GM19239 (cell line): ENCODE measurements around the gene ATOSA.
A peak's percentile ranks its signal among the peaks of the same experiment; 100 is the strongest.

Experiments
- DNase-seq: peaks from one replicate; pipeline ENCODE4 v3.0.0; 2011; ENCODE audit warnings: low spot score; ENCODE audit not compliant: insufficient read length
- FAIRE-seq: peaks from 2 replicates; lab custom pipeline; 2011; peaks lifted over from hg19 to GRCh38; lab: Jason Lieb, UNC

ATOSA gene

DNA sequence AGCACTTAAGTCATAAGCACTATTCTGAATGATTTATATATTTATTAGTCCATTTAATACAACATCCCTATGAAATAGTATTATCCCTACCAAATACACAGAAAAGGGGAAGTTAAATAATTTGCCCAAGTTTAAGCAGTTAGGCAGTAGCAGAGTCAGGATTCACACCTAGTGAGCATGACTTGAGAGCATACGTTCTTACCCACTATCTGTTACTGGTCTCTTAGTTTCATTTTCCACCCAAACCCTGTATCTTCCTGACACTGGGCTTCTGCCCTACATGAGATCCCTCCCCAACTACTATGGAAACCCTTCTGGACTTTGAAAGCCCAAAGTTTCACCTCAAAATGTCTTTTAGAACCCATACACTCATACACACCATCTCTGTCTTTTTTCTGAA, 4.4 kb upstream of the ATOSA start:
- peak; percentile 44 for DNase-seq
- FAIRE-seq = peak; percentile 96

DNA sequence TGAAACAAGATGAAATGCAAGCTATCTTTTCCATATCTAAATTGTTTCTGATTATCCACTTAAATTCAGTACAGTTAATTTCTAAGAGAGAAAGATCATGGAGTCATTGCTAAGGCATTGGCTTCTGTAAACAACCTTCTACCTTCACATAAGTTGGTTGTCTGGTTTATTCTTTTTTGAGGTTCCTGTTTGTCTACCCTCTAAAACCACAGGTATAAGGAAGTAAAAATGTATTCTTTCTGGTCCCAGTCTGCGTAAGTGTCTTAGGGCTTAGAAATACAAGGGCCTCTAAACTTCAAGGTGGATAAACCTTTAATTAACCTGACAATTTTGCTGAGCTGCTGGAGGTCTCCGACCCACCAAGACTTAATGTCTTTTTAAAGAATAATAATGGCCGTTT, 3.6 kb upstream of the ATOSA start:
- peak; percentile 95 for FAIRE-seq
- DNase-seq = no peak

DNA sequence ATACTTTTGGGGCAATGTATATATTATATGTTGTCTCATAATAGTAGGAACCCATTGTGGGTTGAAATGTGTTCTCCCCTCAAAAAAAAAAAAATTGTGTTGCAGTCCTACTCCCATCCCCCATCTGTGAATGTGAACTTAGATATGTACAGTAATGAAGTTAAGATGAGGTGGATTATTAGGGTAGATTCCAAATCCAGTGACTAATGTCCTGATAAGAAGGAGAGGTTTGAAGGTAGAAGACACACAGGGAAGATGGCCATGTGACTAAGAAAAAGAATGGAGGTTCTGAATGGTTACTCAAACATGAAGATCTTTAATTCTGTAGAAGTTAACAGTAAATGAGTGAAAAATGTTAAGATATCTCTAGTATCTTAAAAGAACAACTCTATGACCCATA, 3.0 kb upstream of the ATOSA start:
- FAIRE-seq (no peak), DNase-seq (no peak)

DNA sequence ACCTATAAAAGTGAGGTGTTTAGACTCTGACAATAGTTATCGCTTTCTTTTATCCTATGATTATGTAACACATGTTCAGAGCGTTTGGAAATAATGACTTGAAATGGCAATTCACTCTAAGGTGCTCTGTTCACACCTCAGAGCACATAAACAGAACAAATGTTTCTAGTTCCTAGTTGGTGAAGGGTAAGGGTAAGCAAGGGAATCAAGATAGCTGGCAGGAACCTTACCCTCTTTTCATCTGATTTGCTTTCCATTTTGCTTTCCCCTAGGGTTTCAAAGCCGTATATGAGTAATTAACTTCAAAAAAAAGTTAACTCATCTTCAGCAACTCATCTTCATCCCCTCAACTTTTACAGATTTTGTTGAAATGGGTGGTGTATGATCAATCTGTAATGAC, 2.3 kb upstream of the ATOSA start:
- DNase-seq (no peak), FAIRE-seq (no peak)

DNA sequence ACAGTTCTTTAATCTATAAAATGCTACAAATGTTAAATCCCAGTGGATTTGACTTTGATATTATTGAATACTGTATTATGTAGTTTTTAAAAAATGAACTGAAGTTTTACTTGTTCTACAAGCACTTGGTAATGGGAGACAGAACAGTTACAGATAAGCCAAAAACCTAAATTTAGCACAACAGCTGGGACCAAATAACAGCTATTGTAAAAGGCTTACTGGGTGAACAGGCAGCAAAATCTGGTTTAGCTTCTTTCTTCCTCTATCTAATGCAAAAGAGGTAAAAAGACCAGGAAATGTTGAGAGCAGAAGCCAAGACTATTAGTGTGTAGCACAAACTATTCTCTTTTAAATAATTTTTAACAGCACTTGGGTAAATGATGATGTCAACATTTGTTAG, 1.6 kb upstream of the ATOSA start:
- FAIRE-seq (peak; percentile 93), DNase-seq (no peak)

DNA sequence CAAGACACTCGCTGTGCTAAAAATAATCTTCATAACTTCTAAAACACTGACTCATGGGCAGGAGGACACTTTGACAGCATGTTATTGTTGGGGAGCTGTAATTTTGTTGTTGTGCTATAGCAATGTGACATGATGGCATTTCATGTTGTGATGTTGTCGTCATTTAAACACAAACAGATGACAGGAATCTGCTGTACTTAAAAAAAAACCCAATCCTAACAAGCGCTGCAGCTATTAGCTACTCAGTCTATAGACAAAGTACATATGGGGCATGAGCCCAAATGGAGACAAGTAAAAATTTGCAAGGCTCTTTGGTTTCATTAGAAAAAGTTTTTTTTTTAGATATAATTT, 828 bp upstream of the ATOSA start:
- FAIRE-seq (peak; percentile 76), DNase-seq (no peak)

DNA sequence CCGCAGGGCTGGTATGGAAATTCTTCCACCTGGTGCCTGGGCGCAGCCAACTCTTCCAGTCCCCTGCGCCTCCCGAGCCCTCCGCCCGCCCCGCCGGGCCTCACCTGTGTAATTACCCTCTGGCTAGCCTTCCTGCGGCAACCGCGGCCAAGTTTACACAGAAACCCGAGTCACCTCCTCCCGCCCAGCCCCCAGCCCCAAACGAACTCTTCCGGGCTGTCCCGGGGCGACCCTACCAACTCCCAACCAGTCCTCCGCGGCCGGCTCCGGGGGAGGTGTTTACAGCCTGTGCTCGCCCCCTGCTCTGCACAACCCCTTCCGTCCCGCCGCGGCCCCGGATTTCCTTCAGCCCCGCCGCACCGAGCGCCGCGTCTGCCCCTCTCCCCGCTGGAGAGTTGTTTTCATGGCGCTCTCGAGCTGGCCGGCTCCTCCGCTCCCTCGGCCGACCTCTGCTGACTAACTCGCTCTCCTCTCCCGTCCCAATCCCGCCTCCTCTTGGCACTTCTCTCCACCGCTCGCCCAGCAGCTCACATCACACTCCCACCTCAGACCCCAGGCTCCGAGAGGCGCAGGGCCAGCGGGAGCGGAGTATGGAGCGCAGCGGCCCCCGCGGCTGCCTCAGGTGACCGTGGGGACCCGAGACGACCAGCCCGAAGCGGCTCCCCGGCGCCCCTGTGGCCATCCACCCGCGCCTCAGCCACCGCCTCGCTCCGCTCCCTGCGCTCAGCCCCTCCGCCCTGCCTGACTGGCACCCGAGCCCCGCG, 538 bp downstream of the ATOSA start:
- no peak for FAIRE-seq

DNA sequence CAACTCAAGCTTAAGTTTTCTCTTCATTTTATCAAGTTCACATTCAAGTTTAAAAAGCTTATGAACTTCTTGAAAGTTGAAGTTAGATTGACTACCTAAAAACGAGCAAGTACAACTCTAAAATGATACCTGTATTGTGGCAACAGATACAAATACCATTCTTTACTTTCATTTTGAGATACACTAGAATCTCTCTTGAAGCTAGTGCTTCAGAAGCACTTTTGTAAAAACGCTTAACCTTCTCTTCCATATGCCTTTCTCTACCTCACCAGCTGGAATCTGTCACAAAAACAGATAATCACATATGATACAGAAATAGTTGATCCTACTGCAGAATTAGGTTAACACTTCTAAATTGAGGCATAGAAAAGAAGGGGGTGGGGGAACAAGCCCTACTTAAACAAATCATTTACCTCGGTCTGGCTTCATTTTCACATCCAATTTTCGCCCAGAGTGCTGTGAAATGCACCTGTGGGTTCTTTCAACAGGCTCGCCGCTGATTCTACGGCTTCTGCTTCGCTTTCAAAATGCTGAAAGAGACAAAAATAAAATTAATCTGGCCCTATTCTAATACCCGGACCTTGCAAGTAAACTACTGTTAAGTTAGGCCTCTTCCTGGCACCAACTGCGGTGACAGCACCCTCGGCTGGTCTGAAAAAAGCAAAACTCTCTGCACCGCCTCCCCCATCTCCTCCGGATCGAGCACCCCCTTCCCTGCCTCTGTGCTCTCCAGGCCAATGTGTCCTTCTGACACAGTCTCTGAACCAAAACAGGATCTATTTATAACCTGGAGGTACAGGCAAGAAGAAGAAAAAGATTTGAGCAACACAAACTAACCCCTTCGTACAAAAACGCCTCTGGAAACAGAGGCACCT, 1.4 kb downstream of the ATOSA start:
- peak; percentile 95 for FAIRE-seq
- no peak for DNase-seq

More for the DNA sequence above, 538 bp downstream of the ATOSA start:
- DNase-seq = no peak

DNA sequence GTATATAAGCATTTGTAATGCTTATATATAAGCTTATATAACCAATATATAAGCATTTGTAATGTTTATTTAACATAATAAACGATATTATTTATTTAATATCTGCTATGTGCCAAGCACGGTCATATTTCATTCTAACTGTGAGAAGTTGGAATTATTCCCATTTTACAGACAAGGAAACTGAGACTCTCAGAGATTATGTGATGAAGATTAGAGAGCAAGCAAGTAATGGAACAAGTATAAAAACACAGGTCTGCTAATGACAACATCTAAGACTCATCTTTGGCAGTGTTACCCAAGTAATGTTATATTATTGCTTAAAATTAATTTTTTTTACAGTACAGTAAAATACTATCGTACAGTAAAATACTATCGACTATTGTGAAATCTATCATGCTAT, 4.4 kb downstream of the ATOSA start:
- FAIRE-seq = no peak
- DNase-seq = no peak

DNA sequence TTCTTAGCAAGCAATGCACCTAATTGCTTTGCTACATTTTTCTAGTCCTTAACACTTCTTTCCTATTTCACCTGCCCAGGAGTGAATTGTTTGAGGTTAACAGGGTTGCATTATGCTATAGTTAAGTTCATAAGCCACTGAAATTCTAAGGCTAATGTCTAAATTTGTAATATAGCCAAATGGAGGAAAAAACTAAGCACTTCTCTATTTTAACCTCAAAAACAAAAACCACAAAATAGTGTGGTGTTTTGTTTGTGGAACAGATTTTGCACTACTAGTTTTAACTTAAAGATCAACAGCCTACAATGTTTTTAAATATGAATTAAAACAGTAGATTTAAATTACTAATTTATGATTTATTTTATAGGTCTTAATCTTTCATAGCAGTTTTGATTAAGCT, 5.5 kb downstream of the ATOSA start:
- no peak for FAIRE-seq
- no peak for DNase-seq

DNA sequence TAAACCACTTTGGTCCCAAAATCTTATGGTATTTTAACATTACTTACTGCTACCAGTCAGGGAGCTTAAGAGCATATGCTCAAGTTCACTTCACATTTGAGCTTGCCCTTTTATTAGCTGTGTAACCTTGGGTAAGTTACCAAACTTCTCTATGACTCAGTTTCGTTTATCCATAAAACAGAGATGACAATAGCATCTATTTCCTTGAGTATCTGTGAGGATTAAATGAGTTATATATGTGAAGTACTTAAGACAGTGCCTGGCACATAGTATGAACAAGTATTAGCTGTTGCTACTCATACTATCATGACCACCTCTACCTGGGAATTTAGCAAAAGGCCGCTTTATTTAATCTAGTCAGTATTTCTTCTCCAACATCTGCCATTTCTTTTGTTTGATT, 5.9 kb downstream of the ATOSA start:
- FAIRE-seq (peak; percentile 11), DNase-seq (no peak)

DNA sequence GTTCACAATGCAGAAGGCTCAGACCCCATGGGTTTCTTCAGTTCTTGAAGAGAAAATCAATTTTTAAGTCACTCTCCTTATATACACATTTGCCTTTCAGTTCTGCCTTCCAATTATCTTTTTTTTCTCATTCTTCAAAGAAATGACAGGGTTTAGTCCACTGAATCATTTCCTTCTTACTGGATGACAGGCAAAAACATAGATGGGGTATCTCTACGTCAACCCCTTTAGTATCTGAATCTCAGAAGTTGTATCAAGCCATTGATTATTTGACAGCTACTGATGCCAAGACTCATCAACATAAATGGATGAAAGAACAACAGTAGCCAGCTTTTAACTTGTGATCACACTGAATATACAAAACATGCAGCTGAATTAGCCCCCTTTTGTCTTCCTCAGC, 6.5 kb downstream of the ATOSA start:
- FAIRE-seq = no peak
- no peak for DNase-seq

DNA sequence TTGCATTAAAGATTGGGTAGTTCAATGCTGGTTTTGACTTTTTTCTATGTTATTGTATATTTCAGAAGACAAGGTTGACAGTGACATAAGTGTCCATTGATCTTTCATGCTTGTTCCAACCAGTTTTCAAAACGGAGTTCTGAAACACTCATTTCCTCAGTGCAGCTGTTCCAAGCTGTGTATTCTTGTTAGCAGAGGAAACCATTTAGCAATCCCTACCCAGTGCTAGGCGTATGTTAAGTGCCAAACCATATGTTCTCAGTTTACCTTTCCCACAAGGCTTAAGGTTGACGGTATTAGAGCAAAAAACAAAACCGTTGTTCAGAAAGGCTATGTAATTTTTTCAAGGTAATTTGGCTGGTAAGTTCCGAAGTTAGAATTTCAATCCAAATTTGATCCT, 9.1 kb downstream of the ATOSA start:
- DNase-seq (no peak), FAIRE-seq (peak; percentile 18)

DNA sequence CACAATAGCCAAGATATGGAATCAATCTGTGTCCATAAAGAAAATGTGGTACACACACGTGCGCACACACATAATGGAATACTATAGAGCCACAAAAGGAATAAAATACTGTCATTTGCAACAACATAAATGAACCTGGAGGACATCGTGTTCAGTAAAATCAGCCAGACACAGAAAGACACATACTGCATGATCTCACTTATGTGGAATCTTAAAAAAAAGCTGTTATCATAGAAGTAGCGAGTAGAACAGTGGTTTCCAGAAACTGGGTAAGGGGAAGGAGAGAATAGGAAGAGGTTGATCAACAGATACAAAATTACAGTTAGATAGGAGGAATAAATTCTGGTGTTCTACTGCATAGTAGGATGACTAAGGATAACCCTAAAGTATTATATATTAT, 11.1 kb downstream of the ATOSA start:
- FAIRE-seq = no peak
- no peak for DNase-seq

DNA sequence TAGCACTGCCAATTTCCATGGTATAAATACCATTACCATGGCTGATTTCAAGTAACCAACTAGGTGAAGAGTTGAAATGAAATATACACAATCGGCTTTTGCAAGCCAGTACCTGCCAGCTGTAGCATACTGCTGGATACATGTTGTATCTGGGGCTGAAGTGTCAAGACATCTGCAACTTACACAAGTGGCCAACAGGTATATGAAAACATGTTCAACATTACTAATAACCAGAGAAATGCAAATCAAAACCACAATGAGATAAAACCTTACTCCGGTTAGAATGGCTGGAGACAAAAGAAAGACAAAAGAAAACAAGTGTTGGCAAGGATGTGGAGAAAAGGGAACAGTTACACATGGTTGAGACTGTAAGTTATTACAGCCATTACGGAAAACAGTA, 11.6 kb downstream of the ATOSA start:
- FAIRE-seq = peak; percentile 87
- no peak for DNase-seq

DNA sequence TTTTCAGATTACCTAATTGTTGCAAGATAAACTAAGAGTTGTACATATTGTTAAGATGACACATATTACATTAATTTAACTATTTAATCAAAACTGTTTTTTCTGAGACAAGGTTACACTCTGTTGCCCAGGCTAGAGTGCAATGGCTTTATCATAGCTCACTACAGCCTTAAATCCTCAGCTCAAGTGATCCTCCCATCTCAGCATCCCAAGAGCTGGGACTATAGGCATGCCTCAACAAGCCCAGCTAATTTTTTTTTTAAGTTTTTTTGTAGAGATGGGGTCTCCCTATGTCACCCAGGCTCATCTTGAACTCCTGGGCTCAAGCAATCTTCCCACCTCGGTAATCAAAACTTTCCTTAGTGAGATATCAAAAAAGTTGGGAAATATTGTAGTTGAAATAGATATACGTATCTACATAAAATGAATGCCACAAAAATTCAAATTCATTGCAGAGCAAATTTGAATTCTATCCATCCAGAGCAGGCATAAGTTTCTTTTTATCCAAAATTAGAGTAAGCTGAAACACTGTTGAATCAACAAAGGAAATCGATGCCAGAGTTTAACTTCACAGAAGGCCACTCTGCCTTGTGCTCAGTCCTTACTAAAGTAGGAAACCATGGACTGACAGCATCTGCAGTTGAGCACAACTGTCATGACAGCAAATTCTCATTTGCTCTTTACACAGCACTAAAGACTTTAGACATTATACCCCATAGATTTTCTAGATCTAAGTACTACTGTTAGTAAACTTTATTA, 15.5 kb downstream of the ATOSA start:
- FAIRE-seq (no peak), DNase-seq (no peak)

DNA sequence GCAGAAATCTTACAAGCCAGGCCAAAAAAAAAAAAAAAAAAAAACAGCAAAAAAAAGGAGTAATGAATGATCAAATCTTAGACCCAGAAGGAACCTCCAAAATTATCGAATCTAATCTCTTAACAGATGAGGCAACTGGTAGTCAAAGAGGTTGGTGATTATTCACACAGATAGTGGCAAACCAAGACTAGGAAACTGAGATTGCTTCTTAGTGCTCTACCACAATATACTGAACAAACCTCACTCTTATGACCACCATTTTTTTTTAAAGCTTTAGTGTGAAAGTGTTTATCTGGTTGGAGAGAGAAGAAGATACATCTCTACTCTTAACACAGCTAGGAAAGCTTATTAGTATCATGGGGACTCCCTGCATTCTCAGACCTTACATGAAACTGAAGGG, 17.3 kb downstream of the ATOSA start:
- DNase-seq (no peak), FAIRE-seq (no peak)

DNA sequence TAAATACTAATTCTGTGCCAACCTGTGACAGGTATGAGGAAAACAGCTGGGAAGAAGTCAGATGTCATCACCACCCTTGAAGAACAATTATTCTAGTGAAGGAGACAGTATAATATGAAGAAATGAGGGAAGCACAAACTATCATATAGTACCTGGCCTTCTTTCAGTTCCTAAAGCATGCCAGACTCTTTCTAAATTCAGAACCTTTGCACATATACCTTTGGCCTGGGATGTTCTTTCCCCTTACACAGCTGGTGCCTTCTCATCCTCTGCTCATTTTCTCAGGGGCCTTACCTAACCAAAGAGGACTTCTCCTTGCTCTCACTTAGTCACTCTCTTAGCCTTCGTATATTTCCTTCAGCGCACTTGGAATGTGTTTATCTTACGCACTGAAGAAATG, 19.0 kb downstream of the ATOSA start:
- DNase-seq (no peak), FAIRE-seq (no peak)

DNA sequence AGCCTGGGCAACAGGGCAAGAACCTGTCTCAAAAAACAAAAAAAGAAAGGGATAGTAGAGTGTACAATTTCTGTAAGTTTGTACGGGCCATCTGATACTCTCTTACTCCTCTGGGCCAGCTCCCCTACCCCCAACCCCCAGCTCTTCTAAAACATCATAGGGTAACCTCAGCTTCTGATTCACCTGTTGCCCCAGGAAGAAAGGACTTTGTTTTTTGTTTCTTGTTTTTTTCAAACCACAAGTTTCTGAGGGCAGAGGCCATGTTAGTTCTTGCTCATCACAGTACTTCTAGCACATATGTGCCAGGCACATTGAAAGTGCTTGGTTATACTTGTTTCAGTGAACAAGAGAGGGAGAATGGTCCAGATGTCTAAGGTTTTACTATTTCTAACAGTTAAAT, 20.2 kb downstream of the ATOSA start:
- FAIRE-seq (no peak), DNase-seq (no peak)

DNA sequence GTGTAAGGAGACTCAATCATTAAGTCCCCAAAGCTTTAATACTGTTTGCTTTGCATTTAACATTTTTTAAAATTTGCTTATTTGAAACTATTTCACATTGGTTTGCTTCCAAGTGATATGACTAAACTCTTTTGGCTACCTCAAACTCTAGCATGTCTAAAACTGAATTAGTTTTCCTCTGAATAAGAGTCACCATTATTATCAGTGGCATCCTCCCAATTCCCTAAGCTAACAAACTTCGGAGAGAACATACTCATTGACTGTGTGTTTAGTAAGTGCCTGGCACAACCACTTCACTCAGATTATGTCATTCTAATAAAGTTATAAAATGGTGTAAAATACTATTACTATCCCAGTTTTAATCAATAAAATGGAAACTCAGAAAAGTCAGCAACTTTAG, 21.9 kb downstream of the ATOSA start:
- DNase-seq (no peak), FAIRE-seq (no peak)

DNA sequence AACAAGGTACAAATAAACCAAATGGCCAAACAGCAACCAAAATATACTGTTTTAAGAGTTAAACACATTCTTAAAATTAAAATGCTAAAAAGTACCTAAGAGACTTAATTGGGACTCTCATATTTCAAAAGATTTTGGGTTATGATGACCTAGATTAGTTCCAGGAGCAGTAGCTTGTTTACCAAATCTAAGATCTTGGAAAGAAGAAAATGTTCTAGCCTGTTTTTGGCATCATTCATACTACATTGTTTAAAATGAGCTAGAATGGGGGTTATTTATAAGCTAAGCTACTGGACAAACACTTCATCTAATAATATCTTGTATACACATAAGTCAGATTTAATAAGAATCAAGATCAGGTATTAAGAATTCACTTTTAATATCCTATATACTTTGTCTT, 22.8 kb downstream of the ATOSA start:
- FAIRE-seq (no peak), DNase-seq (no peak)
